ENCODE results near the gene CCIN.

Gene CCIN

DNA sequence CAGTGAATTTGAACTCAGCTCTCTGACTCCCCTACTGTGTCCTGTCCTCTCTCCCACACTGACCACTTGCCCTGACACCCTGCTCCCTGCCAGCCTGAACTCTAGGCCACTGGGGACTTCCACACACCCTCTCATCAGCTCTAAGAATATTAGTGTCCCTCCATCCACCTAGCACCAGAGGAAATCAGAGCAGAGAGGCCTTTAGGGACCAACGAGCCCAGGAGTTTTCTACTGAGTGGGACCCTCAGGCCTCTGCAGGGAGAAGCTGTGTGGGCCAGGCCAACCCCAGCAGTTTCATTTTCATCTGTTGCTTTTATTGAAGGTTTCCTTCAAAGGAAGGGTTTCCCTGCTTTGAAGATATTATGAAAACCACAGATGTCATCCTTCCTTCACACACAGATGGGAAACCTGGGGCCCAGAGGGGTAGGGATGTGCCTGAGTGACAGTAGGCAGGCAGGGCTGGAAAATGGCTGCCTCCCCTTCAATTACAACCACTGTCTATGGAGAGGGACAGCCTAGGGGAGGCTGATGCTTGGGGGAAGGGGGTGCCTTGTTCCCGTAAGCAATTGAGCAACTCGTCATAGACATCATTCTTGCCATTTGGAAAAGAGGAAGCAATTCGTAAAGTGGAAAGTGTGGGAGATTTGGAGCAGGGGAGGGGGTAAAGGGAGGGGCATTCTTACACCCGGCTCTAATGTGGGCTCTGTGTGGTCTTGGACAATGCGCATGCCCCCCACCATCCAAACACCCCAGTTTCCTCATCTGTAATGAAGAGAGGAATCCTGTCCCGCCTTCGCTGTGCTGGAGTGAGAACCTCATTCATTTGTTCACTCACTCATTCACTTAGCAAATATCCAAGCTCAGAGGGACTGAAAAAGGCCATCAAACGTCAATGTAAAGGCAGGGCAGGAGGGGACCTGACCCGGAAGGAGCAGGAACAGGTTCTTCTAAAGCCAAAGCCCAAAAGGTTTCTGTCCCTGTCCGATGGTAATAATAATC is 28.8 kb upstream of the CCIN start:
- TF ChIP-seq, protein P1, sequence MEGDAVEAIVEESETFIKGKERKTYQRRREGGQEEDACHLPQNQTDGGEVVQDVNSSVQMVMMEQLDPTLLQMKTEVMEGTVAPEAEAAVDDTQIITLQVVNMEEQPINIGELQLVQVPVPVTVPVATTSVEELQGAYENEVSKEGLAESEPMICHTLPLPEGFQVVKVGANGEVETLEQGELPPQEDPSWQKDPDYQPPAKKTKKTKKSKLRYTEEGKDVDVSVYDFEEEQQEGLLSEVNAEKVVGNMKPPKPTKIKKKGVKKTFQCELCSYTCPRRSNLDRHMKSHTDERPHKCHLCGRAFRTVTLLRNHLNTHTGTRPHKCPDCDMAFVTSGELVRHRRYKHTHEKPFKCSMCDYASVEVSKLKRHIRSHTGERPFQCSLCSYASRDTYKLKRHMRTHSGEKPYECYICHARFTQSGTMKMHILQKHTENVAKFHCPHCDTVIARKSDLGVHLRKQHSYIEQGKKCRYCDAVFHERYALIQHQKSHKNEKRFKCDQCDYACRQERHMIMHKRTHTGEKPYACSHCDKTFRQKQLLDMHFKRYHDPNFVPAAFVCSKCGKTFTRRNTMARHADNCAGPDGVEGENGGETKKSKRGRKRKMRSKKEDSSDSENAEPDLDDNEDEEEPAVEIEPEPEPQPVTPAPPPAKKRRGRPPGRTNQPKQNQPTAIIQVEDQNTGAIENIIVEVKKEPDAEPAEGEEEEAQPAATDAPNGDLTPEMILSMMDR (IDR thresholded peaks at IDR 0.05; ENCODE audit: insufficient read depth, low read depth, low read length, missing control alignments), result no peak
- DNase-seq (ENCODE audit: low read depth), result no peak
- no peak overlapping the region for H3K4me3 ChIP-seq (ENCODE audit: low read length)

- no peak overlapping the region for H3K4me3 ChIP-seq (ENCODE audit: low read length)
- TF ChIP-seq, protein P1 (IDR thresholded peaks at IDR 0.05; ENCODE audit: insufficient read depth, low read depth, low read length, missing control alignments), result peak; percentile 38
- peak; percentile 65 for DNase-seq (ENCODE audit: low read depth)
Observed at GRCh38 chr9:36141288-36141687, 27.9 kb upstream of the CCIN start.

DNA sequence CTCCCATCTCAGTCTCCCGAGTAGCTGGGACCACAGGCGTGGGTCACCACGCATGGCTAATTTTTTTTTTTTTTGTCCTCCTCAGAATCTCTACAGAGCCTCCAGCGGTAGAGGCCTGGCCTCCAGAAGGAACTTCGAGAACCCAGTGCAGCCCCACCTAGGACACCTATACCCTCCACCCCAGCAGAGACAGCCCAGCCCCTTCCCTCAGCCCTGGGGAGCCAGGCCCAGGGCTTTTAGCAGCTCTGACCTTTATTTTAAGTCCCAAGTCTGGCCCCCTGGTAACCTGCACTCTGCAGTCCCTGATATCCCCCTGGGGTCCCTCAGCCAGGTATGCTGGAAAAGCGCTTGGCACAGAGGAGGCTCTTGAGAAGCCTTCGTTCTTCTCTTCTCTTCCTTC is 27.4 kb upstream of the CCIN start:
- no peak for DNase-seq (ENCODE audit: low read depth)
- no peak overlapping the region for H3K4me3 ChIP-seq (ENCODE audit: low read length)
- TF ChIP-seq, protein P1 (IDR thresholded peaks at IDR 0.05; ENCODE audit: insufficient read depth, low read depth, low read length, missing control alignments), result no peak

- TF ChIP-seq, protein P1 (IDR thresholded peaks at IDR 0.05; ENCODE audit: insufficient read depth, low read depth, low read length, missing control alignments), result no peak
- DNase-seq (ENCODE audit: low read depth), result no peak
- H3K4me3 ChIP-seq (ENCODE audit: low read length), result no peak overlapping the region
Observed at GRCh38 chr9:36142510-36143244, 26.5 kb upstream of the CCIN start.

- TF ChIP-seq, protein P1 (IDR thresholded peaks at IDR 0.05; ENCODE audit: insufficient read depth, low read depth, low read length, missing control alignments), result no peak
- DNase-seq (ENCODE audit: low read depth), result no peak
- no peak overlapping the region for H3K4me3 ChIP-seq (ENCODE audit: low read length)
Observed at GRCh38 chr9:36143245-36143641, 25.9 kb upstream of the CCIN start.

GRCh38 chr9:36144309-36145232 is 24.6 kb upstream of the CCIN start:
- H3K4me3 ChIP-seq (ENCODE audit: low read length), result no peak overlapping the region
- no peak for DNase-seq (ENCODE audit: low read depth)

More at GRCh38 chr9:36144309-36145232, 24.6 kb upstream of the CCIN start:
- TF ChIP-seq, protein P1 (IDR thresholded peaks at IDR 0.05; ENCODE audit: insufficient read depth, low read depth, low read length, missing control alignments), result no peak
